Eye (tissue), 1 donor: Measurements from ENCODE around the gene HID1.
"Not testable (repeated sequence)": the region's sequence is repeated elsewhere in the genome, so short reads cannot be mapped to it uniquely, and the experiment has no call there.

Experiments used
- DNase-seq: peaks from one replicate; pipeline ENCODE4 v3.0.0-alpha.2; 2015

The HID1 gene

DNA sequence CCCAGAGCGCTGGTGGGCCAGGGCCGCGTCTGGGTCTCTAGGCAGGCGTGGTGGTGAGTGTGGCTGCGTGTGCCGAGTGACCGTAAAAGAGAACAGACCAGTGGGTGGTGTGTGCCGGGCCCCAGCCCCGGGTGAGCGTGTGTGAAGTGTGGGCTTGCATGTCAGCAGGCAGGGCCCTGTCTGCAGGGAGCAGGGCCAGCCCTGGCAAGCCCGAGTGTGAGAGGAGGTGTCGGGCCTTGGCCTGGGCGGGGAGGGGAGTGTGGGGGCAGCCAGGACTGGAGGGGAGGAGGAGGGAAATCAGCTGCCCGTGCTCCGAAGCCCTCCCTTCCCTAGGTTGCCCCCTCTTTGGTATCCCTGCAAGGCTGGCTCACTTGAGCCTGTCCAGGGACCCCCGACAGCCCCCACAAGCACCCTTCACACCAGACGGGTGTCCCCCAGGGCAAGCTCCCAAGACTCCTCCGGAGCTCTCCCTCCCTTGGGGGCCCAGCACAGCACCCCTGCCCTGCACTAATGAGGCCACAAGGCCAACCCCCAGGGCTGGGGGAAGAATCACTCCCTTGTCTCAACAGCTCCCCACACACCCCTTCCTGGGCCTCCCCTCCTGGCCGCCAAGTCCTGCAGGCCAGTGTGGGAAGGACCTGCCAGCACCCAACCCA lies 51.4 kb downstream of the HID1 start:
- peak; percentile 25 for DNase-seq

- peak; percentile 71 for DNase-seq
Observed at GRCh38 chr17:74920642-74921025, 51.9 kb downstream of the HID1 start.

- DNase-seq: no peak
Observed at GRCh38 chr17:74920306-74920620, 52.3 kb downstream of the HID1 start.

GRCh38 chr17:74919440-74920305 lies 52.9 kb downstream of the HID1 start:
- peak; percentile 56 for DNase-seq

GRCh38 chr17:74918906-74919305 lies 53.7 kb downstream of the HID1 start:
- DNase-seq: no peak

- DNase-seq: no peak
Observed at GRCh38 chr17:74917430-74917829, 55.1 kb downstream of the HID1 start.

DNA sequence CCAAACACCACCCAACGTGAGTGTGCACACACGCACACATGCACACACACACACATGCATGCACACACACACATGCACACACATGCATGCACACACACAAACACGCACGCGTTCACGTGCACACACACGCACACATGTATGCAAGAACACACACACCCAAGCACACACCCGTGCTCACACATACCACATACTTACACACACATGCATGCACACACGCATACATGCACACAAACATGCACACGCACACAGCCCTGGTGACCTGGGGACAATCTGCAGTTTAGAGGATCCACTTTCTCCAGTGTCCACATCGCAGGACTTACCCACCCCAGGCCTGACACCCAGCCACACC lies 55.7 kb downstream of the HID1 start:
- no peak for DNase-seq

DNA sequence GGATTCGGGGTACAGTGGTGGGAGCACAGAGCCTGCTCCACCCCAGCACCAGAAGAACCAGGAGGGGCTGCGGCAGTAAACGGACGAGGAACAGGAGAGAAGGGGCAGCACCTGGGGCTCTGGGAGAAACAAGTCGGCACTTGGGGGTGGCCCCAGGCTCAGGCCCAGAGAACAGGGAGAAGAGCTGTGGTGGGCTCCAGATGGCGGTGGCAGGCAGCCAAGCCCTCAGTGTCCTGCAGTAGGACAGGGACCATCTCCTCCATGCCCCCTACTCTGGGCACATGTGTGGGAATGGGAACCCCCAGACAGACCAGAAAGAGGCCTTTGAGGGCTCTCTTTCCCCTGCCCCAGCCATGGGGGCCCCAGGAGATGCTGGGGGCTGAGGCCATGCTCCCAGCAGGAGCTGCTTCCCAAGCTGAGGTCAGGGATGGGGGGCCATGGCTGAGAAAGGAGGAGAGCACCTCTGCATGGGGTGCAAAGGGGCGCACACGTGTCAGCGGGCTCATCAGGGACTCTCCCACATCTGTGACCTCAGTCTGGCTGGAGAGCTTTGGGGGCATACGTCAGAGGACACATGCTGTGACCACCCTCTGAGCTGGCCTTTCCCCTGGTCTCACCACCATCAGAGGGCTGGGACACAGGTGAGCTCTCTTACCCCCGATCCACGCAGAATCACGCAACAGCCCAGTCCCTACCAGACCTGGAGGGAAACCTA lies 56.3 kb downstream of the HID1 start:
- no peak for DNase-seq

DNA sequence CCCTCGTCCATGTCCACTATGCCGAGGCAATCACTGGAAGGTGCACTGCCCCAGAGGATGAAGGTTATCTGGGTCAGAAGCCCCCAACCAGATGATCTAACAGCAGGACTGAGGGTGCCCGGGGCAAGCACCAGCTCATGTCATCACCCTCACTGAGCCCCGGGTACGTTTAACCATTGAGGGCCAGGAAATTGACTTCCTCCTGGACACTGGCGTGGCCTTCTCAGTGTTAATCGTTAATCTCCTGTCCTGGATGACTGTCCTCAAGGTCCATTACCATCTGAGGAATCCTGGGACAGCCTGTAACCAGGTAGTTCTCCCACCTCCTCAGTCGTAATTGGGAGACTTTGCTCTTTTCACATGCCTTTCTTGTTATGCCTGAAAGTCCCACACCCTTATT lies 61.1 kb downstream of the HID1 start:
- DNase-seq: not testable (repeated sequence)

- not testable (repeated sequence) for DNase-seq
Observed at GRCh38 chr17:74909097-74909496, 63.5 kb downstream of the HID1 start.

DNA sequence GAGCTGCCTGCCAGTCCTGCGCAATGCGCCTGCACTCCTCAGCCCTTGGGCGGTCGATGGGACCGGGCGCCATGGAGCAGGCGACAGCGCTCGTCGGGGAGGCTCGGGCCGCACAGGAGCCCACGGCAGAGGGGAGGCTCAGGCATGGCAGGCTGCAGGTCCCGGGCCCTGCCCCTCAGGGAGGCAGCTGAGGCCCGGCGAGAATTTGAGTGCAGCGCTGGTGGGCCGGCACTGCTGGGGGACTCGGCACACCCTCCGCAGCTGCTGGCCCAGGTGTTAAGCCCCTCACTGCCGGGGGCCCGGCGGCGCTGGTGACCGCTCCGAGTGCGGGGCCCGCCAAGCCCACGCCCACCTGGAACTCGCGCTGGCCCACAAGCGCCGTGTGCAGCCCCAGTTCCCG lies 65.5 kb downstream of the HID1 start:
- DNase-seq: no peak

- not testable (repeated sequence) for DNase-seq
Observed at GRCh38 chr17:74906214-74906793, 66.3 kb downstream of the HID1 start.

GRCh38 chr17:74904687-74905409 lies 67.7 kb downstream of the HID1 start:
- no peak for DNase-seq

DNA sequence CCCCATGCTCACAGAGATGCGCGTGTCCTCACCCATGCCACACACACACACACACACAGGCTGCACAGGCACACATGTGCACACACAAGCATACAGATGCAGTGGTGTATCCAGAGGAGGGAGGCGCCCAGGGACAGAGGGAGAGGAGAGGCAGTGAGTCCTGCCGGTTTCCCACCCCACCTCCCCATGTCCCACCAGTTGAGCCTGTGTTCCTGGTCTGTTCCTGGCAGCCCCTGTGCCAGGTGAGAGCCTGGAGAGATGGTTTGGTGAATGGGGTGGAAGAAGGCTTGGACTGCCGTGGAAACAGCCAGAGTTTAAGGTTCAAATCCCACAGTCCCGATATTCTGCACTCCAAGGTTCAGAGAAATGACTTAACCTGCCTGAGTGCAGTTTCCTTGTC lies 68.9 kb downstream of the HID1 start:
- DNase-seq: no peak

- no peak for DNase-seq
Observed at GRCh38 chr17:74903034-74903433, 69.5 kb downstream of the HID1 start.

DNA sequence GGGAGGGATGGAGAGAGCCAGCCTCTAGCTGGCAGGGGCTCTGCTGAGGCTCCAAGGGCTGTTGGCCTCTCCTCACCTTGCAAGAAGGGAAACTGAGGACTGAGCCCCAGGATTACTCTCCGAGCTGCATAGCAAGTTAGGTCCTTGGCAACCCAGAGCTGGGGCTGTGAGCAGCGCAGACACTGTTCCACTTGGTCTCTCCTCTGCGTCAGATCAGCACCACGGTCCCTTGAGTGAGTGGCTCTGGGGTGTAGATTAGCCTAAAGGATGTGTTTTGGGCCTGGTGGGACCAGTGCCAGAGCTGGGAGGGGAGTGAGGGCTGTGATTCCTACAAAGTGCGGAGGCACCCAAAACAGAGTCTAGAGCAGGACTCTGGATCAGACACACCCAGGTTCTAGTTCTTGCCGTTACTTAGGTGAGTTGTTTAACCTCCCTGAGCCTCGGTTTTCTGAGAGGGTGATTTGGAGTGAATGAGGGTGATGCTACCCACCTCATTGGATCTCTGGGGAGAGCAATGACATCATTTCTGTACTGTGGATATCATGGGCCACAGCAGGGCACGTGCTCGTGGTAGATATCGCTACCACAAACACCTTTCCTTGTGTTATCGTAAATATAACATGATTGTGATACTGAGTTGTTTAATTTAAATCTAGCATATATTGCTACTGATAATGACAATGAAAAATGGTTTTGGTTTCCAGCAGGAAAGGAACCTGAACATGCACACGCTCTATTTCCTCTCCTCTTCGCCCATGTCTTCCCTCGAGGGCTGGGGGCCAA lies 71.0 kb downstream of the HID1 start:
- no peak for DNase-seq
